Activated T-helper 1 cell treated with anti-CD3 and anti-CD28 coated beads, Interleukin-2, amount 50 U/mL, for 16 hours (primary cell): Measurements from ENCODE around the gene POLR1D.

Experiments used
- DNase-seq, 2 donors: peaks; one replicate each; pipeline ENCODE4 v3.0.0-alpha.2; 2020; ENCODE audit warnings: low read depth in 1 of 2, low spot score in 1 of 2

POLR1D gene

DNA sequence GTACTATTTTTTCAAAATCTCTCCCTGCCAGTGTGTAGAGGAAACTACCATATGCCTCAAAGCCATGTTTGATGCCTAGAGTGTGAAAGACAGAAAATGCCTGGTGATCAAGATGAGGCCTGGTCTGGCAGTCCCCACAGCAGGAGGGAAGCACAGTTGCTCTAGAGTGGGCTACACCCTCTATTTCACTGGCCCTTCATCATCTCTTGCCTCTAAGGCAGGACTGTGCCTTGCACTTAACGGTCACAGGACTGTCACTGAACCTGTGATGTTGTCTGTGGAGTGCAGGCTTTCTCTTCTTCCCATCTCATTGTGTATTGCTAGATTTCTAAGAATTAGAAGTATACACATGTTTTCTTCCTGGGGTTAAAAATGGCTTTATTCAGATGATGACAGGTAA is 16.3 kb downstream of the POLR1D start:
- DNase-seq = no peak

DNA sequence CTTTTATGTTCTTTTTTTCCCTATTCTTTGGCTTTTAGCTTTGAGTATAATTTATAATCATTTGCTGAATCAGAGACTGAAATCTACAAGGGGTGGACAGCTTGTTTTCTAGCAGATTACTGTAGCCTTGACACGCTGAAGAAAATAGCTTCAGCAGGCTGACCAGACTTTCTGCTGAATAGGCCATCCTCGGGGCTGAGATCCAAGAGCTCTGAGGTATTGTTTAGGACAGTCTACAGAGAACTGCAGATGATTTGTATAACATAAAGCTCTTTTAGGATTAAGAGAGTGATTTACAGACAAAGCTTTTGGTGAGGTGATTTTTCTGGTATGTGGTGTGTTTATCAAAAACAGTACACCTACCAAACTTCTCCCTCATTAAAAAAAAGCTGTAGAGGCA is 16.8 kb downstream of the POLR1D start:
- no peak for DNase-seq

DNA sequence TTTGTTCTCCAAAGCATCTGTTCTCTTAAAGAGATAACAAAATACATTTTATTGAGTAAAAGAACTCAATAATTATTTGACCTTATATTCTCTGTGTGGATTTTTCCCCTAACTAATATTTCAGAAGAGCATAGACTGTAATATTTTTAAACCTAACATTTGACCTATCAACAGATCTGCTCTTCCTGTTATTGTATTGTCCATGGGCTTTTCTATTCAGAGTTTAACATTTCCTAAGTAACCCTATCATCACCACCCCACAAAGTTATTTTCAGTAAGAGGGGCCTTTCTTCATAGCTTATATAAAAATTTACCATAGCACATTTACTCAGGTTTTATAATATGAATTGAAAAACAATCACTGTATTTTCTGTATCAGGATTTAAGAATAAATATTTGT is 17.5 kb downstream of the POLR1D start:
- DNase-seq = no peak

DNA sequence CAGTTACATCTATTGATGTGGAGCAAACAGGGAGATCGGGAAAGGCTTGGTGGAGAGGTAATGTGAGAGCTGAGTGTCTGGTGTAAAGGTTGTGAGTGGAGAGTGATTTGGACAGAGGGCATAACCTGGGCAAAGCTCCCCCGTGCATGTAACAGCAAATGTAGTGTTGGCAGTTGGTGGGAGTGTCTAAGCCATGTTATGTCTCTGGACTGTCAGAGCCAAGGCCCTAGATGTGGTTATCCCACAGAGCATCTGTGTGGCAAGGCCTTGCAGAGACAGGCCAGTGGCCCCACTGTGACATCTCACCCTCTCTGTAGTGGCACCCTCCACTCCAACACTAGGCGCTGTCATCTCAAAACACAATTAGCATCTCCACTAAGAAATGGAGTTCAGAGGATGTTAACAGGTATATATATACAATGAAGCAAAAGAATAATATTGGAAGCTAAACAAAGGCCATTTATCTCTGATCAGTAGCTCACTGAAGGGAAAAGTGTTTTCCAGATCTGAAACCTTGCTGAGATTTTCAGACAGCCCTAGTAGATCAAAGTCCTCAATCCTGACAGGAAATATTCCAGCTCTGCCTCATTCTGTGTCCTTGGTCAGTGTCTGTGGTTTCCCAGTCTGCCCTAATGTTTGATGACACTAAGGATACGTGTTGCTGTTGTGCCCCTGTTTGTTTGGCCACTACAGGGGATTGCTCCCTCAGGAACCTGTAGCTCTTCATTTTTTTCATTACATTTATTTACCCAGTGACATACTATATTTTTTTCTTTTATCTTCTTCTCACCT is 20.2 kb downstream of the POLR1D start:
- no peak for DNase-seq

DNA sequence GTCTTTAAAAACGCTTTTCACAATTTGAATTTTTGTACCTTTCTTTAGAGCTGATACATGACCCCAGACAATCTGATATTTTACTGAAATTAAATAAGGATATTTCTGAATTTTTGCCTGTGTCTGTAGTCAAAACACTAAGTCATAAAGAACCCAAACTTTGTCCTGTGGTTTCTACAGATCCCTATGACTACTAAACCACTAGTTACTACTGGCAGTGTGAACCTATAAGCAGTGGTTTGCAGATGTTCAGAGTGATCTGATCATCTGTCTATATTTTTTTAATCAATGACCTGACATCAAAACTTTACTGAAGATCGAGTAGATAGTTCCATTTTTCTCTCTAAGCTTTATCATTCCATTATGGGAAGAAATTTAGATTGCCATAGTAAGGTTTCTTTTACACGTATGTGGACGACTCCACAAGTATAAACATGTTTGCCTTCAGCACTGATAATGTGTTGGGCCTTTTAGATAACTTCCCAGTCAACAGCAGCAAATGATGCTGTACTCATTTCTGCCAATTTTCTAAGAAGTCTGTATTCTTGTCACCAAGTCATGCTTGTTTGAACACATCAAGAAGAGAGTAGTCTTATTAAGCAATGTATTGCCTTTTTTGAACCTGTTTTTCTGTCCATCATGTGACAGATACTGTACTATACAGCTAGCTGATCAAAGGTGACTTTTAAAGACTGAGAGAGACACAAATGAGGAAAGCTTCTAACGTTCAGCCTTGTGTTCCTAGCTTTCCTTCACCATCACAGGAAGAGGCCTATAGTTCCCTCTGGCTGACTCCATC is 21.8 kb downstream of the POLR1D start:
- DNase-seq = no peak

DNA sequence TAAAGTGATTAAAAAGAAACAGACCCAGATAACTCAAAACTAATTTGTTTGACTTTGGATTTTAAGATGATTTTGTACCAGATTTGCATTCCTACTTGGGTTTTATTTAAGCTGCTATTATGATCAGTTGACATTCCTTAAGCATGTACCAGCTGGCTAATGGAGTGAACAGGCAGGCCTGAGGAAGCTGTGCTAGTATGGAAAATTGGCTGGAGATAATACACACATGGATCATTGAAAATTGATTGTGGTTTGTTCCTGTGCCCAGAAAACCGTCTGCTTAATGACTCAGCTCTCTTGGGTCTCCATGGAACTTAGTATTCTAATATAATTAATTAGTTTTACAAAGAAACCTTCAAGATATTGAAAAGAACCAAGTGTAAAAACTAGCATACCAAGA is 22.6 kb downstream of the POLR1D start:
- no peak for DNase-seq

DNA sequence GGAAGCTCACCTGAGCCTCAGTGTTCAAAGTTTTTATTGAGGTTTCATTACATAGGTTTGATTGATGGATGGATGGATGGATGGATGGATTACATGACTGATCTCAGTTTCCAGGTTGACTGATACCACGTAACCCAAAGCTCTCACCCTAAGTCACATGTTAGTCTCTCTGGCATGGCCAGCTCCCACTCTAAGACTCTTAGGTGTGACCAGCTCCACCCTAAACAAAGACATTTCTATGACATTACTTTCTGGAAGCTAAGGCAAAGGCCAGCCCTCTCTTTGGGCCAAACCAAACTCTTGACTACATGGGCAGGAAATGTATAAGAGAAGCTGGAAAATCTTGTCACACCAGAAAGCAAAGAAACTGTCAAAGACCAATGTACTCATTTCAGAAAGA is 28.6 kb downstream of the POLR1D start:
- DNase-seq = no peak

DNA sequence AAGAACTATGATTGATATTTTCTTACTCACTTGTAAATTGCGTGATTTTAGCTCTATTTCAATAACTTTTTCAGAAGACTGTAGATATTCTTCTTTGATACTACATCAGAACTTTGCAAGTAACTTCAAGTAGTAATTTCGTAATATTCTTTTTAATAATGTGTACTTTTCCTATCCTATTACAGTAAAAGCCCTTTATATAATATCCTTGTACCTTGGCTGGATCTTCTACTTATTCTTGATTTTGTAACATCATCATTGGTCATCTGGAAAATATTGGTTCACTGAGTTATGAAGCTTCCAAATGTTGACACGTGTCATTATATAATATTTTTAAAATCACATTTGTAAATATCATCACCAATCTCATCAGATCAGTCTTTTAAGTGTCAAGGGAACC is 32.4 kb downstream of the POLR1D start:
- DNase-seq = no peak

DNA sequence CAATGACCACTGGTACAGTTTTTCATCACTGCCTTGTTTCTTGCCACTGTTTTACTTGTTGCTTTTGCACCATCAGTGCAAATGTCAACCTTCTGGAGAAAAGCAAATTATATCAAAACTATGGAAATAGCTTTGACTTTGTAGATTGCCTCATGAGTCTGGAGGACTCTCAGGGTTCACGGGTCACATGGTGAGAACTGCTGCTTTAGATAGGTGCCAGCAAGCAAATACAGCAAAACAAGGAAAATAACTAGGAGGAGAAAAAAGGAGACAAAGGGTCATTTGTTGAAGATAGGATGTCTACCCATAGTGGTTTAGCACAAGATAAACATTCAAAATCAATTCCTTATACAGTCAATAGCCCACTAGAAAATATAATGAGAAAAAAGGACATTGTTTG is 33.1 kb downstream of the POLR1D start:
- no peak for DNase-seq

DNA sequence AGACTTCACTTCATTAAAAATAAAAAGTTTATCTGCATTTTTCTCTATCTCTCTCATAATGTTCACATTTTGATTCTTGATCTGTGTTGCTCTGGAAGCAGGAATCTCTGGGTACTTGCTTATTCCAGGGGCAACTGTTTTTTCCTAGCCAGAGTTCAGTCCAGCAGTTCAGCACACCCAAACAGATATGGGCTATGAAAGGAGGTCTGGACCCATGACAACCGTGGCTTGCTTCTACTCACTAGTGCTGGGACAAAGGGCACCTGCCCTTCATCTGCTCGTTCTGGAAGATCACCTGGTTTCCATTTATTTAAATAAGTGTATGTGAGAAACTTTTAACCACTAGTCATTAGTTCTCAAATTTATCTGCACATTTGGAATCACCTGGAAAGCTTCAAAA is 36.0 kb downstream of the POLR1D start:
- no peak for DNase-seq

DNA sequence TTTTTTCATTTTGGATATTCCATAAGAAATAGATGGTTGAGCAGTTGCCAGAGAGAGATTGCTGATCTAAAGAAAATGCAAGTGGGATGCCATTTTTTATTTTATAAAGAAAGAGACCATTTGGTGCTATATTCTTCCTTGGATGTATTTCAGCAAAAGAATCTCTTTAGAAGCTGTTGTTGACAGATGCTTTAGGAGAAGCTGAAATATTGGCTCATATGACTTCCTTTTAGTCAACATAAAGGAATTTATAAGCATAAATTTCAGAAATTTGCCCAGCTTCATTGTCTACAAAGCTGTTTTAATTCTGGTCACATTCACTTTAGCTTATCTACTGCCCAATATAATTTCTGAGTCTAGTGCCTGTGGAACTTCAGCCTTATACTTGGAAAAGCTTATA is 36.9 kb downstream of the POLR1D start:
- no peak for DNase-seq

DNA sequence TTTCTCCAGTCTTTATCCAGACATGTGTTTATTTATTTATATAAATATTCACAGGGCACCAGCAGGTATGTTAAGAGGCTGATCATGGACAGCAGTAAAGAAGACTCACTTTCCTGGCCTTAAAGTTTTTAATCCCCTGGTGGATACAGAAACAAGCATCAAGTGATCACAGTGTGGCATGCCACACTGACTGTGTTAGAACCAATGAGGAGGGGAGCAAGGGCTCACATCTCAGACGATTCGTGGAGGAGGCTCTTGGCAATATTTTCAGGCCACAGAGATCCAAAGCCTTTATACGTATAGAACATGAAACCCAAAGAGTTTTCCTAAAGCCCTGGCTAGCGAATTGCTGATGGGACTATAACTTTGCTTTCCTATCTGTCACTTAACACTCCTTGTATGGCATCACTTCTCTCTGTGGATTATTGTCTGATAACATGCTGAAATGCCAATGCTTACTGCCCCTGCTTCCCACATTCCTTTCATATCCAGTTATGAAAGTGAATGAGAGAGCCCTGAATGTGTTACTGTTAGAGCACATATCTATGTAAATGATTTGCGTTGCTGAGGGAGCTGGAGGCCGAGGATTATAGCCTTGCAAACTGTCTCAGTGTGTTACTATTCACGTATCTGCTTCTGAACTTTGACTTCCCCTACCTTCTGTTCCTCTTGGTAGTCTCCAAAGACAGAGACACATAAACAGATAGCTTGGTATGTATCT is 37.6 kb downstream of the POLR1D start:
- DNase-seq = no peak

DNA sequence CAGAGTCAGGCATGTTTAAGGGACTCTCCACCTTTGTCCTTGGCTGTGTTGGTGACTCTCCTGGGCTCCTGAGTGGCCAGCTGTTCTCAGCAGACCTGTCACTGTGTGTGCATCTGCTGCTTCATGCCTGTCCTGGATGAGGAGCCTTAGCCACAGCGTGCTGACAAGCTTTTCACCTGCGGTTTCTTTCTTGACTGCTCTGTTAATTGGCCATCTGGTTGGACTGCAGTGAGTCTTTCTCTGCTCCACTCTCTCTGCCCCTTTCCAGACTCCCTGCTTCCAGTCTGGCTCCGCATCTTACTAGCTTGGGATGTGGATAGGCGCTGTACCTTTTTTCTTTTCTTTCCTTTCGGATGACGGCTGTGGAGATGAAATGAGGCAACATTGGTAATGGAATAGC is 38.8 kb downstream of the POLR1D start:
- no peak for DNase-seq

DNA sequence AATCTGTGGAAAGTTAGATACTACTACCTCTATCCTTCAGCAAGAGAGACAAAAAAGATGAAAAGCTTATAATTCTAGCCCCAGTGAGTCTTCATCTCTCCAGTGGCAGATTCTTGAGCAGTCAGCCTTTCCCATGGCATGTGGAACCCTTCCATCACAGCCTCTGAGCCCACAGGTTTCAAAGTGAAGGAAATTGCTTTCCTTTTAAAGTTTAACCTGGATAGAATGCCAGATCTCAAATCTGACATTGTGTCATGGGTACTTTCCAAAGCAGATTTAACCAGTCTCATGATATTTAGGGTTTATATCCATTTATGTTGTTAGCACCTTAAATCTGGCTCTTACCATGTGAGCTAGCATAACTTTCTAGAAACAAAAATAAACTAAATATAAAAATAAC is 39.3 kb downstream of the POLR1D start:
- no peak for DNase-seq

DNA sequence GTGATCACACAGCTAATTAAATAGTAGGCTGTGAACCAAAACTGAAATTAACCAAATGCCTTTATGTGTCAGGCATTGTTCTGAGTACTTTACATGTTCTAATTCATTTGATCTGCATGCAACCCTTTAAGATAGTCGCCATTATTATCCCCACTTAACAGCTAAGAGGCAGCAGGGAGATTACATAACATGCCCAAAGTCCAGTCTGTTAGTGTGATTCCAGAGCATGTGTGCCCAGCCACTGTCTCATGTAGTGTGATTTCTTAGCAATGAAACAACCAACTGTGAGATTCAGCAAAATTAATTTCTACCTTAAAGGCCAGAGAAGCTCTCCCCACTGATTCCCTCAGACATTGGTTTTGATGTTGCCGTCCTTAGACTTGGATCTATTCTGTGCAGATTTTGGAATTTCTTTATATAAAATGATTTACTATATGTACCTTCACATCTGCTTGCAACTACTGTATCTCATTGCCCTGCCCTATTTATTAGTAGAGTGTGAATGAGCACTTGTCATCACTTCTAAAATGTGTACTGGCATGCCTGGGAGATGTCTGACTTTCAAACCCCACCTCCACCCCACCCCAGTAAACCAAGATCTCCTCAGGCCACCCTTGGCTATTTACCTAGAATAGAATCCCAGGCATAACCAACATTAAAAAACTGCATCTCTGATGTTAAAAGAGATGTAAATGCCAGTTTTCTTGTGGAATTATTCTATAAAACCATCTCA is 41.2 kb downstream of the POLR1D start:
- DNase-seq = no peak

DNA sequence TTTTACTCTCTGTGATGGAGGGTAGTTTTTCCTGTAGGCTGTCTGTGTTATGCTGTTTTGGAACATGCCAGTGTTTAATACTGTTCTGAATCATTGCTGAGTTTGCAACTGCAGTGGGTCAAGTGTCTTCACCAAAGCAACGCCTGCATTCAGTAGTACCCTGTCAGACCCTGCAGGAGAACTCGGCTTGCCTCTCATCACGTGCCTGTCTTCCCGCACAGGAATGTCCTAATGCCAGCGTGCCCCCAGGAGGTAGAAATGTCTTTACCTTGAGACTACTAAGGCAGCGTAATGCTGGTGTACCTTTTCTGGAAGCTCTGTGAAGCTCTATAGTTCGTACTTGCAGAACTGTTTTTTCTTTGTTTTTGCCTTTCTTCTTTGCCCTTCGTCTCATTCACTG is 42.3 kb downstream of the POLR1D start:
- no peak for DNase-seq

DNA sequence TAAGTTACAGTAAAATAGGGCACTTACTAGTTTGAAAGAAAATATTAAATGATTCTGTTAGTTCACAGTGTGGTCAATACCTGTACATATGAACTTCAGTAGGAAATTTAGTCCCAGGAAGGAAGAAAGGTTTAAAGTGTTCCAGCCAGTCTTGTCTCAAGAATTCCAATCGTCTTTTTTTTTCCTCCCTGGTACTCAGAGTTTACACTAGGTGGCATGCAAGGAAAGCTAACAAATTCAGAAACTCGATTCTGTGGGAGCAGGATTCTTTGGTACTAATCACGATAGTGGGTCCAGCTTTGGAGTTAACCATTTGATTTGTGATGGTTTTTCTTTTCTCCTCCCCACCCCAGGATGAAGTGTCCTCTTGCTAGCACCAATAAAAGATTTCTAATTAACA is 43.6 kb downstream of the POLR1D start:
- DNase-seq = no peak

DNA sequence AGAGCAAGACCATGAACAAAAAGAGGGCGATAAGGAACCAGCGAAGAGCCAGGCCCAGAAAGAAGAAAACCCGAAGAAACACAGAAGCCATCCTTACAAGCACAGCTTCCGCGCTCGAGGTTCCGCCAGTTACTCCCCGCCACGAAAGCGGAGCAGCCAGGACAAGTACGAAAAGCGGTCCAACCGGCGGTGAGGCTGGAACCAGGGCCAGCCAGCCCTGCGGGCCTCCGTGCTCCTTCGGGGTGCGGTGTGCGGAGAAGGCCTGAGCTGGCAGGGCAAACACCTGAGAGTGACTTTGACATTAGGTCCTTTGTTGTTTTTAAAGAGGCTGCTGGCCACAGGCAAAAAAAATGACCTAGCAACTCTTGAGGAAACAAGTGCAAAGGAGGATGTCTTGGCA is 44.1 kb downstream of the POLR1D start:
- no peak for DNase-seq

DNA sequence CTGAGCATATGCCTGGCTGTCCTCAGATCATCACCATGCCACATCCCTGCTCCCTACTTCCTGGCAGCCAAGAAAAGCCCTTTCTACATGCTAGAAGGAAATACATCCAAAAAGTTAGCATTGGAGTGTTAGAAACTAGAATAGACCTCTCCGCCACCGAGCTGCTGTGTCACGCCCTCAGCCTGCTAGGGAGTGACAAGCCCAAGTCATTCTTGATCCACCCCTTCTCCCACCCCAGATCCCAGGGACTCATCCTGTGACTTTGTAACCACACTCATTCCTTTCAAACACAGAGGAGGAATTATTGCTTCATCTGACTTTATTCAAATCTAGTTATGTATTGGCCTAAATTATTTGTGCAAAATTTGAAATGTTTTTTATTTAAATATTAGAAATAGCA is 45.3 kb downstream of the POLR1D start:
- no peak for DNase-seq

DNA sequence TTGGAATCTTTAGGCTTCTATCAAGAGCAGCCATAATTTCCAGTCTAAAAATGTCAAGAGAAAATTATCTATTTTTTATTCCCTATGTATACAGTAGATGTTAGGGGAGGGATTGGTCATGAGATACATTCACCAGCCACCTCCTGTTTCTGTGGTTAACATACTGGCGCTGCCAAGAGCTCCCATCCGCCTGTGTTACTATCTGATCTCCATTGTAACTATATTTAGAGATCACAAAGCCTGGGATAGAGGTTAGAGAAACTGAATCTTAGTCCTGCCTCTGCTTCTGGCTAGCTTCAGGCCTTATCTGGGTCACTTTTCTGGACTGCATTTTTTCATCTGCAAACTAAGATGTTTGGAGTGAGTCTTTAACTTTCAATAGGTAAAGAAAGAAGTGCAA is 46.3 kb downstream of the POLR1D start:
- DNase-seq = no peak

DNA sequence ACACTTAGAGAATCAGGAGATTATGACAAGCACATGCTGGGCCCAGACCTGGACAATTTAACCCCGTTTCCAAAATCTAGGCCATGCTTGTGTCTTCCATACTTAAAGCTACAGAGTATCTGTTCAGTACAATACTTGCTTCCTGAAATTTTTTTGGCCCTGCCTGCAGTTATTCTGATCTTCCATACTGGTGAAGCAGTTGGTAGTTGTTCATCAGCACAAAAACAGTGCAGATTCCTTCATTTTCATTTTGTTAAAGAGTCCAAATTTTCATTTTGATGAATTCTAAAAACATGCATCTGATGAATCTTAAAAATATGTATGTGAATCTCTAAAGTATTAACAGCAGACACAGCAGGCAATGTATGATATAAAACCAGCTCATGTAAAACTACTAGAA is 49.2 kb downstream of the POLR1D start:
- no peak for DNase-seq
